Spleen (tissue), 7 donors: ENCODE measurements around the gene DOCK11.

ENCODE experiments used
- CTCF ChIP-seq, 11 experiments: fragments of 200-600 bp in 7 of 11; fragments of 450-650 bp in 4 of 11; sonication (generic) in 4 of 11; IDR thresholded peaks in 8 of 11; conservative IDR thresholded peaks in 3 of 11; 1 replicate in 7 of 11; 2 replicates in 4 of 11; pipeline versions ENCODE4 v1.4.0 to v1.8.0; 2016 to 2021; ENCODE audit warnings: antibody characterized with exemption in 11 of 11, inconsistent platforms in 4 of 11, mild to moderate bottlenecking in 1 of 11
- POLR2A ChIP-seq, 3 donors: fragments of 450-650 bp; IDR thresholded peaks; one replicate each; pipeline ENCODE4 v1.5.1; 2017; ENCODE audit warnings: antibody characterized with exemption in 3 of 3, mild to moderate bottlenecking in 1 of 3
- POLR2AphosphoS5 ChIP-seq, 3 donors: sonication (generic); formaldehyde crosslinking; IDR thresholded peaks; one replicate each; pipeline ENCODE4 v1.5.1; 2017; ENCODE audit warnings: antibody characterized with exemption in 3 of 3
- donor health status: DM: no; HTN: no; CAD: no; lungs with moderate emphysema.
- donor health status: DM: no; HTN: no; CAD: no.
- donor health status: DM: no; HTN: no; CAD: no.

GRCh38 chrX:118657413-118657812 lies 161.8 kb downstream of the DOCK11 start:
- no peak for TF ChIP-seq CTCF (IDR thresholded peaks at IDR 0.05 in 8 of 11, conservative IDR thresholded peaks at IDR 0.05 in 3 of 11)
- no peak for TF ChIP-seq POLR2A (IDR thresholded peaks at IDR 0.05)
- TF ChIP-seq POLR2AphosphoS5 (IDR thresholded peaks at IDR 0.05) = no peak
